HFFc6 (cell line): ENCODE data around the gene EXOC2. TPM values are rescaled to one million over a fixed set of nuclear protein-coding genes. Genes with fewer than 3 reads are reported as not detected.

Experiments used
- DNase-seq: peaks from one replicate; pipeline ENCODE4 v3.0.0-alpha.2; 2018
- H3K27ac Mint-ChIP-seq: 2 replicates; pipeline ENCODE4 v1.8.0; 2020; ENCODE audit warnings: mild to moderate bottlenecking, mixed read lengths
- H3K27me3 Mint-ChIP-seq: 2 replicates; pipeline ENCODE4 v1.8.0; 2021; ENCODE audit warnings: mild to moderate bottlenecking, moderate library complexity, mixed read lengths; ENCODE audit not compliant: insufficient read depth
- H3K36me3 Mint-ChIP-seq: 2 replicates; pipeline ENCODE4 v1.8.0; 2021; ENCODE audit warnings: low read depth, mixed read lengths
- H3K4me1 Mint-ChIP-seq: 2 replicates; pipeline ENCODE4 v1.8.0; 2020; ENCODE audit warnings: low read depth, mixed read lengths
- H3K4me3 Mint-ChIP-seq: 2 replicates; pipeline ENCODE4 v1.8.0; 2020; ENCODE audit warnings: mild to moderate bottlenecking, moderate library complexity, mixed read lengths
- H3K9me3 Mint-ChIP-seq: 2 replicates; pipeline ENCODE4 v1.8.0; 2020; ENCODE audit warnings: mild to moderate bottlenecking, mixed read lengths
- CTCF ChIP-seq: fragments of 200-600 bp; sonication (generic); IDR thresholded peaks from 2 replicates; pipeline ENCODE4 v1.5.0; 2021; ENCODE audit warnings: antibody characterized with exemption, mild to moderate bottlenecking
- total RNA-seq, 6 experiments: library from RNA; stranded (reverse); fragmentation: NEBNext Ultra II Directional; extraction: Animal tissue kit (Norgen Biotek cat#: 25700); gene quantifications; 2 replicates in 1 of 6; 3 replicates in 5 of 6; pipeline ENCODE4 v1.2.3, GENCODE V29; 2021

Gene EXOC2
- total RNA-seq, 6 experiments from 2014 or later = 19.3 to 22.4 (median 20.3) TPM

DNA sequence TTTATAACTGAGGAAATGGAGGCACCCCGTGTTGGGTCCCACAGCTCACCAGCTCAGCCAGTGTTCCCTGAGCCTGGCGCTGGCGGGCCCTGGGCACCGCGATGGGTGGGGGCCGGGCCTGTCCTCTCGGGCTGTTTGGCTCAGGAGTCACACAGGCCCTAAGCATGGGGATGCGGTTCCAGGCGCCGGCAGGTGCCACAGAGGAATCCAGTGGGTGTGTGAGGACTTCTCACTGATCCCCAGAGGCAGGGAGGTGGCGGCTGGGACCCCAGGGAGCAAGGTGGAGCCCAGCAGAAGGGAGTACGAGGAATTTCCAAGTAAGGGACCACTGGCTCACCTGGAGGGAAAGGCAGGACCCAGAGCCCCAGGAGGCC is 243.9 kb downstream of the EXOC2 start:
- Mint-ChIP-seq H3K9me3 (peaks cover 28% of the 10 kb centered on the region), H3K4me3 (no peak overlapping the region), H3K27me3 (peaks cover 11% of the 10 kb centered on the region), H3K4me1 (no peaks in the 10 kb centered on the region), H3K36me3 (peaks cover 10% of the 10 kb centered on the region), H3K27ac (no peak overlapping the region)
- TF ChIP-seq CTCF = no peak
- no peak for DNase-seq

- TF ChIP-seq CTCF = no peak
- H3K4me3 Mint-ChIP-seq = no peak overlapping the region
- H3K9me3 Mint-ChIP-seq = peaks cover 28% of the 10 kb centered on the region
- peaks cover 11% of the 10 kb centered on the region for H3K27me3 Mint-ChIP-seq
- H3K27ac Mint-ChIP-seq = no peak overlapping the region
- peaks cover 10% of the 10 kb centered on the region for H3K36me3 Mint-ChIP-seq
- DNase-seq = no peak
- no peaks in the 10 kb centered on the region for H3K4me1 Mint-ChIP-seq
These were observed 244.5 kb downstream of the EXOC2 start for GRCh38 chr6:448296-449056.

GRCh38 chr6:447381-448165 is 245.4 kb downstream of the EXOC2 start:
- TF ChIP-seq CTCF = no peak
- H3K9me3 Mint-ChIP-seq = peaks cover 32% of the 10 kb centered on the region
- no peak overlapping the region for H3K4me3 Mint-ChIP-seq
- H3K27me3 Mint-ChIP-seq = peaks cover 8% of the 10 kb centered on the region
- no peak overlapping the region for H3K27ac Mint-ChIP-seq
- peaks cover 10% of the 10 kb centered on the region for H3K36me3 Mint-ChIP-seq
- H3K4me1 Mint-ChIP-seq = no peaks in the 10 kb centered on the region
- DNase-seq = no peak

GRCh38 chr6:446418-447366 is 246.2 kb downstream of the EXOC2 start:
- Mint-ChIP-seq H3K27me3 (peaks cover 8% of the 10 kb centered on the region), H3K36me3 (peaks cover 10% of the 10 kb centered on the region), H3K9me3 (peaks cover 36% of the 10 kb centered on the region), H3K4me1 (no peaks in the 10 kb centered on the region), H3K4me3 (no peak overlapping the region), H3K27ac (no peak overlapping the region)
- no peak for DNase-seq
- no peak for TF ChIP-seq CTCF
